ENCODE measurements around the gene MBOAT2.
"Not testable (repeated sequence)": the region's sequence is repeated elsewhere in the genome, so short reads cannot be mapped to it uniquely, and the experiment has no call there.

Gene MBOAT2

GRCh38 chr2:8896671-8897070, 106.8 kb downstream of the MBOAT2 start:
- DNase-seq (ENCODE audit: low read depth in 2 of 2) = not testable (repeated sequence)

GRCh38 chr2:8895087-8895912, 108.2 kb downstream of the MBOAT2 start:
- not testable (repeated sequence) for DNase-seq (ENCODE audit: low read depth in 2 of 2)

GRCh38 chr2:8893978-8894820, 109.3 kb downstream of the MBOAT2 start:
- no peak for DNase-seq (ENCODE audit: low read depth in 2 of 2)

DNA sequence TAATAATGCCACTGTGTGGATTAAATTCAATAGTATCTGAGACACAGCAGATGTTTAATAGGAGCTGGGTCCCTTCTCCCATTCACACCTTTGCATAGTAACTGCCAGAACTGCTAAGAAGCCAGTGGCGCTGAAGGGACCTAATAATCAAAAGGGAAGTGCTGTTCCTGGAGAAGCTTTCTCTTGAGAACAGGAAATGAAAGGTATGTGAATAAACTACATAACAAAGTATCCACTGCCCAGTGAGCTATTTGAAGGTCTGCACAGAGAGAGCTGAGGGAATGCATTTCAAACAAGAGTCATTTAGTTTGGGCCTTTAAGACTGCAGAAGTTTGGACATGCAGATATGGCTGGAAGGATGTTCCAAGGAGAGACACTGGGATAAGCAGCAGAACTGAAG, 110.0 kb downstream of the MBOAT2 start:
- DNase-seq (ENCODE audit: low read depth in 2 of 2) = no peak

DNA sequence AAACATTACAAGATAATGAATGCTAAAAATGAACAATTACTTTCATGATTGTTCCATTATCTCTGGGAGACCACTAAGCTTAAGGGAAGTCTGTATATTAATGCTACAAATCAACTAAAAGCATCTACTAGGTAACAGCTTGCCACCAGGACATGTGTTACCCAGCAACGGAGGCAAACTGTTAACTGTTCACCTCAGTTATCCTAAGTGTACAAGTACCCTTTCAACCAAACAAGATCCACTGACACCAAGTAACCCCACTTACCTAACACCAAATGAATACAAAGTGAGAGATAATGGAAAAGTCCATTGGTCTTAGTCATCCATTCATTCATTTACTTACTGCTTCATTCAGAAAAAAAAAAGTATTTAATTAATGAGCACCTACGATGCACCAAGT, 111.4 kb downstream of the MBOAT2 start:
- DNase-seq (ENCODE audit: low read depth in 2 of 2) = no peak

- no peak for DNase-seq (ENCODE audit: low read depth in 2 of 2)
Observed at GRCh38 chr2:8889978-8890377, 113.5 kb downstream of the MBOAT2 start.

DNA sequence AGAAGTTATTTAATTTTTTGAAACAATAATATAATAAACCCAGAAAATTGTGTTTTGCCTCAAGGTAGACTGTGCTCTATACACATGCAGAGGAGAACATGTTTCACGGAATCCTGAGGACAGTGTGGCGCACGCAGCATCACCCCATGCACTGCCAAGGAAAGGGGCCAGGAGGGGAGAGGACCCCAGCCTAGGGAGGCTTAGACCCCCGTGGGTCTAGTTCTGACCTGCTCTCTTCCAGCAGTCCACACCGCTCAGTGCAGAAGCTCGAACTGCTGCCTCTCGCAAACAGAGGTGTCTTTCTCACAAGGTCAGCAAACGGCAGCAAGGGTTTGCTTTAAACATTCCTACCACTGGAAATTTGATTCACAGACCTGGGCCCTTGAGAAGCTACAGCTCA, 114.5 kb downstream of the MBOAT2 start:
- no peak for DNase-seq (ENCODE audit: low read depth in 2 of 2)

DNA sequence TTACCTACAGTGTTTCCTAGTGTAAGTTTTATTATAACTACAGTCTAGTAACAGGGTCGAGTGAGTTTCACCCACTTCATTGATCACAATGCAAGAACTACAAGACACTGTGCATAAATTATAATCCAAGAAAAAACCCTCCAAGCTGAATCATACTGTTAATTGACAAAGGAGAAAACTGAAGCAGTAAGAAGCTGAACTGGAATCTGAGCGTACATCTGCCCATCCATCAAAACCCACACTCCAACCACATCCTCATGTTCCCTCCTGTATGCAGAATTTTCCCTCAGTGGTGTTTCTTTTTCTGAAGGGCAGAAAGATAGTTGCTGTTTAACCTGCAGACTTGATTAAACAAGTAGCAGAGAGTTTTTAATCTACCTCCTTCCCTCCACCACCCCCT, 116.6 kb downstream of the MBOAT2 start:
- DNase-seq (ENCODE audit: low read depth in 2 of 2) = no peak

GRCh38 chr2:8886202-8886518, 117.3 kb downstream of the MBOAT2 start:
- DNase-seq (ENCODE audit: low read depth in 2 of 2) = no peak

GRCh38 chr2:8885449-8886201, 117.9 kb downstream of the MBOAT2 start:
- DNase-seq (ENCODE audit: low read depth in 2 of 2) = no peak

- no peak for DNase-seq (ENCODE audit: low read depth in 2 of 2)
Observed at GRCh38 chr2:8884812-8885211, 118.7 kb downstream of the MBOAT2 start.

GRCh38 chr2:8882094-8882493, 121.4 kb downstream of the MBOAT2 start:
- no peak for DNase-seq (ENCODE audit: low read depth in 2 of 2)

GRCh38 chr2:8877894-8878293, 125.6 kb downstream of the MBOAT2 start:
- DNase-seq (ENCODE audit: low read depth in 2 of 2) = no peak

DNA sequence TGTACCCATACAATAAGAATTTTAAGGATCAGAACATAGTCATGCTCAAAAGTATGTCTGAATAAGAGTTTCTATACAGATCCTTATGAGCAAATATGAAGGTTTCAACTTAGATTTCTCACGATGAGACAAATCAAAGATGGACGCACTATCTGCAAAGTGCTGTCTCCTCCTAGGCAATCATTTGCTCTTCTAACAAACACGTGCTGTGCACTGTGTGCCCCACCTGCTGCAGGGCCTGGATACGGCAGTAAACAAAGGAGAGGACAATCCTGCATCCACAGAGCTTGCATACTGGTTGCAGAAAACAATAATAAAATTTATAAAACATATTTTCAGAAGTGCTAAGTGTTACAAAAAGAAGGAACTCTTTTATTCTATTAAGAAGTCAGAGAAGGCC, 126.2 kb downstream of the MBOAT2 start:
- no peak for DNase-seq (ENCODE audit: low read depth in 2 of 2)

DNA sequence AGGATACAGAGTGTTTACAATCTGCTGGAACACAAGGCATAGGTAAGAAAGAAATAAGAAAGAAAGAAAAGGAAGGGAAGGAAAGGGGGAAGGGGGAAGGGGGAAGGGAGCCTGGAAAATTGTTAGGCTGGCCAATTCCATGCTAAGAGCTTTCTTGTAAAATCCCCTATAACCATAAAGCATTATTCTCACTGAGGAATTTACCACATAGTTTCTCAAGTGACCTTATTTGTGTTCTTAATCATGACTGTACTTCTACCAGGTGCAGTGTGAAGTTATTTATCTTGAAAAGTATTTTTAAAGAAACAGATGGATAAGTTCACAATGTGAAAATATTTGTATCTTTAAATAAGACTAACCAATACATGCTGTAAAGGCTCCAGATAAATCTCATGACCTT, 126.9 kb downstream of the MBOAT2 start:
- DNase-seq (ENCODE audit: low read depth in 2 of 2) = no peak

DNA sequence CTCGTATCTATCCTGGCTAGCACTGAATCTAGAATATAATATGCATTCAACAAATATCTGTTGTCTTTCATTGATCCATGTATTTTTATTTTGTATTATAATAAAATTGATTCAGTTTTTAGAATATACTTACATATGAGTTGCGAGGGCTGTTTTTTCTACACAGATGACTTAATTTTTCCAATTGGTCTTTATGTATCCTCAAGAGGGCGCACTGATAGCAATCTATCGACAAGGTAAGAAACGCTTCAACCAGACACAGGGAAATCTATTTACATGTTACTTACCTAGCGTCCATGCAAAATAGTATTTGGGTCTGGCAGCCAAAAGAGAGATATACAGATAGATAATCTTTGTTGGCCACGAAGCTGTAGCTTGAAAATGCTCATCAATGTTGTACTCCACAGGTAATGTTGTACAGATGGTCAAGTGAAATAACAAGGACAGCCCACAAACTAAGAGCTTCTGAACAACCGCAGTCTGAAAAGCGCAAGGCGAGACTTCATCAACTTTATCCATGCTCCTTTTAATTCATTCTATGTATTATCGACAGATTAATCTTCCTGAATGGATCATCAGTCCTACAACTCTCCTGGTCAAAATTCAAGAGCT, 130.6 kb downstream of the MBOAT2 start:
- DNase-seq (ENCODE audit: low read depth in 2 of 2) = no peak

DNA sequence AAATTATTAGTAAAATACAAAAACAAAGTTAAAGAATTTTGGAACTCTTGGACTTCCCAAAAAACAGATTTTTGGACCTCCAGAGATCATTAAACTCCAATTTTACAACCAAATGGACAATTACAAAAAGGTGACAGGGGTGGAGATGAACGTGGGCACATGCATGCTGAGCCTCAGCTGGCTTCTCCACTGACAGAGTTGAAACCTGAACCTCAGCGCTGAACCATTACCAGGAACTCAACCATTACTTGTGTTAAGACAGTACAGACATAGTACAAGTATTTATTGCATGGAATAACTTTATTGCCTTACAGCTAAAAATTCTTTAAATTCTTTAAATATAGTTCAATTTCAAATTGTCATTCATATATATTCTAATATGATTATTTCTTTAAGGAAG, 133.0 kb downstream of the MBOAT2 start:
- DNase-seq (ENCODE audit: low read depth in 2 of 2) = no peak

DNA sequence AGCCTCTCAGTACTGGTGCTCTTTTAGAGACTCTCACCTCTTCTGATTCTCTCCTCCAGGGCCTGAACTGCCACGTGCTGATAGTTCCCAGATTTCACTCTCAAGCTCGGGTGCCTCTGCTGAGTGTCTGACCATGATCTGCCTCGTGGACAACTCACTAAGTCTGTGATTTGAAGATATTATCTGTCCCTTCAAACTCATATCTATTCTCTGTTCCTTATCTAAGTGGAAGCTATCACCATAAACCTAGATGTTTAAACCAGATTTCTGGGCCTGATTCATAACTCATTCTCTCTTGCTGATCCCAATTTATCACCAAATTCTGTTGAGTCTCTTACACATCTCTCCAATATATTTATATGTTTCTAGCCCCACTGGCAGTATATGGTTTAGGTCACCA, 136.1 kb downstream of the MBOAT2 start:
- DNase-seq (ENCODE audit: low read depth in 2 of 2) = no peak

GRCh38 chr2:8863331-8863953, 140.0 kb downstream of the MBOAT2 start:
- DNase-seq (ENCODE audit: low read depth in 2 of 2) = no peak

DNA sequence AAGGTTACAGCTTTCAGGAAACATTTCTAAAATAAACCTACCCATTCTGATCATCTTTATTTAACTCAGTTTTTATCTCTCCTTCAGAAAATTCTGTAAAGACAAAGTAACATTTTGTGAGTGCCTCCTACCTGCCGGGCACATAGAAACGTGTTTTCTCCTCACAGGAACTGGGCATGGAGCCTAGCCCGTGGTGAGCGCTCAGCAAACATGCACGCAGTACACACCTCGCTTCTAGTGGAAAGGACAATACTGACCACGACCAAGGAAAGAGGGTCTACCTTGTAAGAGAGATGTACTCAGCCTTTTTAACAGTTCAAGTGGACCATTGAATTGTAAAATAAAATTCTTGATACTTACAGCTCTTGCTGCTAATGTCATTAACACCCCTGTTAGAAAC, 141.3 kb downstream of the MBOAT2 start:
- DNase-seq (ENCODE audit: low read depth in 2 of 2) = no peak

GRCh38 chr2:8861797-8862196, 141.7 kb downstream of the MBOAT2 start:
- no peak for DNase-seq (ENCODE audit: low read depth in 2 of 2)

DNA sequence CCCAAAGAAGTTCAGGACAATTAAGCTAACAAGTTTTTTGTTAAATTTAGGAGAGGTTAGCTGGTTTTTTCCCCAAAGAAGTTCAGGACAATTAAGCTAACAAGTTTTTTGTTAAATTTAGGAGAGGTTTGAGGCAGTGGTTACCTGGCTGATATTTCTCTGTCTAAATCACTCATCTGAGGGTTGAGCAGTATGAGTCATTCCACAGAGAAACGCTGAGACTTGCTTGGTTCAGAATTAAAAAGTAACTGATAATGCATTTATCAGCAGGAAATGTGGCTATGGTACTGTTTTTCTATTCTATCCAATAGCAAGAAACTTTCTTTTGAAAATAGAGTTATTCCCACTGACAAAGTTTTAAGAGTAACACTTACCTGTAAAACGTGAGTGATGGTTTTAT, 143.2 kb downstream of the MBOAT2 start:
- DNase-seq (ENCODE audit: low read depth in 2 of 2) = no peak

Data from activated CD8-positive, alpha-beta memory T cell treated with anti-CD3 and anti-CD28 coated beads for 4 hours (primary cell).